Keratinocyte (primary cell): ENCODE results near the gene MIEF1.

ENCODE experiments used
- EZH2 ChIP-seq: IDR thresholded peaks from one replicate; pipeline ENCODE4 v1.6.1; 2012; ENCODE audit warnings: inconsistent platforms, mild to moderate bottlenecking, low read length, moderate library complexity
- TF ChIP-seq, protein P1 (sequence below), 3 experiments: IDR thresholded peaks in 1 of 3; conservative IDR thresholded peaks in 1 of 3; optimal IDR thresholded peaks in 1 of 3; 2 replicates in 2 of 3; 3 replicates in 1 of 3; pipeline versions ENCODE3 to v1.5.1; 2011; ENCODE audit warnings: low read length in 3 of 3, mild to moderate bottlenecking in 3 of 3, moderate library complexity in 2 of 3, control low read depth in 1 of 3, inconsistent platforms in 1 of 3; ENCODE audit not compliant: insufficient read depth in 2 of 3; ENCODE audit errors: extremely low read depth in 1 of 3

DNA sequence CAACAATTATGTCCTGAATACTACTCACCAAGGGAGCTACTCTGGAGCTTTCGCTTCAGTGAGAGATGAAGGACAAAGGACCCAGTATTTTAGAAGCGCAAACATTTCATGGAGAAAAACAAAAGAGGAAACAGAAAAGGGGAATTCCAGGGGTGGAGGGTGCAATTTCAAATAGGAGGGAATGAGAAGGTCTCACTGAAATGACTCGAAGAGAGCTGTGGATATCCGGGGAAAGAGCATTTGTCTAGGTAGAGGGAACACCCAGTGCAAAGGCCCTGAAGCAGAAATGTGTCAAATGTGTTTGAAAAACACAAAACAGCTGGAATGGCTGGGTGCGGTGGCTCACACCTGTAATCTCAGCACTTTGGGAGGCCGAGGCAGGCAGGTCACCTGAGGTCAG is 28.0 kb downstream of the MIEF1 start:
- TF ChIP-seq, protein P1, sequence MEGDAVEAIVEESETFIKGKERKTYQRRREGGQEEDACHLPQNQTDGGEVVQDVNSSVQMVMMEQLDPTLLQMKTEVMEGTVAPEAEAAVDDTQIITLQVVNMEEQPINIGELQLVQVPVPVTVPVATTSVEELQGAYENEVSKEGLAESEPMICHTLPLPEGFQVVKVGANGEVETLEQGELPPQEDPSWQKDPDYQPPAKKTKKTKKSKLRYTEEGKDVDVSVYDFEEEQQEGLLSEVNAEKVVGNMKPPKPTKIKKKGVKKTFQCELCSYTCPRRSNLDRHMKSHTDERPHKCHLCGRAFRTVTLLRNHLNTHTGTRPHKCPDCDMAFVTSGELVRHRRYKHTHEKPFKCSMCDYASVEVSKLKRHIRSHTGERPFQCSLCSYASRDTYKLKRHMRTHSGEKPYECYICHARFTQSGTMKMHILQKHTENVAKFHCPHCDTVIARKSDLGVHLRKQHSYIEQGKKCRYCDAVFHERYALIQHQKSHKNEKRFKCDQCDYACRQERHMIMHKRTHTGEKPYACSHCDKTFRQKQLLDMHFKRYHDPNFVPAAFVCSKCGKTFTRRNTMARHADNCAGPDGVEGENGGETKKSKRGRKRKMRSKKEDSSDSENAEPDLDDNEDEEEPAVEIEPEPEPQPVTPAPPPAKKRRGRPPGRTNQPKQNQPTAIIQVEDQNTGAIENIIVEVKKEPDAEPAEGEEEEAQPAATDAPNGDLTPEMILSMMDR (optimal IDR thresholded peaks at IDR 0.05 in 1 of 3, IDR thresholded peaks at IDR 0.05 in 1 of 3, conservative IDR thresholded peaks at IDR 0.05 in 1 of 3; ENCODE audit: extremely low read depth in 1 of 3, insufficient read depth in 2 of 3, low read length in 3 of 3), result no peak
- no peak for TF ChIP-seq EZH2
